Measurements from ENCODE around the gene CEP250. TPM values are rescaled to one million over a fixed set of nuclear protein-coding genes. Genes with fewer than 3 reads are reported as not detected.

The CEP250 gene
- total RNA-seq, 1 experiment from 2014 or later, result 63.6 TPM

DNA sequence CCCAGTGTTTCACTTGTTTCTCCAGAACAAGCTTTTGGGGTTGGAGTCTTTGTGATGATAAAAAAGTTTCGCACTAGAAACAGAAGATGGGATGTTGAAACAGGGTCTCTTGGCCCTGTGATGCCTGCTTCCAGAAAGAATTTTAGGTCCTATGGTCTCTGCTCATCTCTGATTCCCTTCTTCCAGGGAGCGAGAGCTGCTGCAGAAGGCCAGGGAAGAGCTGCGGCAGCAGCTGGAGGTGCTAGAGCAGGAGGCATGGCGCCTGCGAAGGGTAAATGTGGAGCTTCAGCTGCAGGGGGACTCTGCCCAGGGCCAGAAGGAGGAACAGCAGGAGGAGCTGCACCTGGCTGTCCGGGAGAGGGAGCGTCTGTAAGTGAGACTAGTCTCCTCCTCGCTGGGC, 18.3 kb downstream of the CEP250 start:
- no peaks in the 10 kb centered on the region for H4K20me1 ChIP-seq (ENCODE audit: insufficient read depth)
- H3K79me2 ChIP-seq (ENCODE audit: low read depth), result 0 out of 2 replicates have a peak, but pooled peaks cover 5% of the 10 kb centered on the region
- no peak overlapping the region for H3K4me2 ChIP-seq
- H3K27me3 ChIP-seq (ENCODE audit: insufficient read depth, low read depth), result no peaks in the 10 kb centered on the region
- ChIA-PET CTCF (no interaction called here), POLR2A (ENCODE audit: unreplicated experiment) (no interaction called here)
- no peak for DNase-seq
- no peaks in the 10 kb centered on the region for H3F3A ChIP-seq (ENCODE audit: insufficient read depth, low read depth)
- TF ChIP-seq EZH2 (IDR thresholded peaks at IDR 0.05; ENCODE audit: low read depth), result no peak
- TF ChIP-seq, protein P1, sequence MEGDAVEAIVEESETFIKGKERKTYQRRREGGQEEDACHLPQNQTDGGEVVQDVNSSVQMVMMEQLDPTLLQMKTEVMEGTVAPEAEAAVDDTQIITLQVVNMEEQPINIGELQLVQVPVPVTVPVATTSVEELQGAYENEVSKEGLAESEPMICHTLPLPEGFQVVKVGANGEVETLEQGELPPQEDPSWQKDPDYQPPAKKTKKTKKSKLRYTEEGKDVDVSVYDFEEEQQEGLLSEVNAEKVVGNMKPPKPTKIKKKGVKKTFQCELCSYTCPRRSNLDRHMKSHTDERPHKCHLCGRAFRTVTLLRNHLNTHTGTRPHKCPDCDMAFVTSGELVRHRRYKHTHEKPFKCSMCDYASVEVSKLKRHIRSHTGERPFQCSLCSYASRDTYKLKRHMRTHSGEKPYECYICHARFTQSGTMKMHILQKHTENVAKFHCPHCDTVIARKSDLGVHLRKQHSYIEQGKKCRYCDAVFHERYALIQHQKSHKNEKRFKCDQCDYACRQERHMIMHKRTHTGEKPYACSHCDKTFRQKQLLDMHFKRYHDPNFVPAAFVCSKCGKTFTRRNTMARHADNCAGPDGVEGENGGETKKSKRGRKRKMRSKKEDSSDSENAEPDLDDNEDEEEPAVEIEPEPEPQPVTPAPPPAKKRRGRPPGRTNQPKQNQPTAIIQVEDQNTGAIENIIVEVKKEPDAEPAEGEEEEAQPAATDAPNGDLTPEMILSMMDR (conservative IDR thresholded peaks at IDR 0.05), result no peak
- H3K4me1 ChIP-seq (replicated peaks; ENCODE audit: insufficient read depth), result peaks cover 12% of the 10 kb centered on the region
- BruUV-seq (replicated peaks), result no TSS peak
- H3K4me3 ChIP-seq, result no peak overlapping the region
- peaks cover 28% of the 10 kb centered on the region for H3K36me3 ChIP-seq (ENCODE audit: low read depth)
- no peaks in the 10 kb centered on the region for H3K9me3 ChIP-seq (ENCODE audit: insufficient read depth, low read depth)
- H2AFZ ChIP-seq, result no peak overlapping the region
- H3K27ac ChIP-seq, result no peak overlapping the region
- H3K9me2 ChIP-seq (ENCODE audit: insufficient read depth), result no peaks in the 10 kb centered on the region
- intact Hi-C loops (cut with micrococcal nuclease; ENCODE audit: unreplicated experiment), result no loop called here

DNA sequence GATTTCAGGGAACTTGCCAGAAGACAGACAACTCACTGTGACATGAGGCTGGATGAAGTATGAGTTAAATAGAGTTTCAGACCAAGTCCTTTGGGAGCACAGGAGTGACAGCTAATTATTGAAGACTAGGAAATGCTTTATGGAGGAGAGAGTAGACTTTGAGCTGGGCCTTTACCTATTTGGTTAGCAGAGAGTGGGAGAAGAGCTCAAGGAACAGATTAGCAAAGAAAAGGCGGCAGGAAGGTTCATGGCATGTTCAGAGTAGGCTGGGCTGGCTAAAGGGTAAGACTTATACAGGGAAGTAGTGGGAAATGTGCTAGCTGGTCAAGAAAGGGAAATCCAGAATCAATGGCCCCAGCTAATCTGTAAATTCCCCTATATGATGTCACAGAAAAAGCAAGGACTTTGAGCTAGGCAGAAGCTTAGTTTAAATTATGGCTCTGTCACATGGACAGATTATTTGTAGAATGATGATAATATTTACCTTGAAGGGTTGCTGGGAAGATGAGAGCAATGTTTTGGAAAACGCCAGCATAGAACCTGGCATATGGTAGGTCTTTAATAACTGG, 19.0 kb downstream of the CEP250 start:
- Histone ChIP-seq H3K27me3 (ENCODE audit: insufficient read depth, low read depth) (no peaks in the 10 kb centered on the region), H3K4me3 (no peak overlapping the region), H3K9me2 (ENCODE audit: insufficient read depth) (no peaks in the 10 kb centered on the region), H3K4me2 (no peak overlapping the region), H3K79me2 (ENCODE audit: low read depth) (0 out of 2 replicates have a peak, but pooled peaks cover under 1% of the 10 kb centered on the region), H3F3A (ENCODE audit: insufficient read depth, low read depth) (no peaks in the 10 kb centered on the region), H3K27ac (no peak overlapping the region), H2AFZ (no peak overlapping the region), H3K9me3 (ENCODE audit: insufficient read depth, low read depth) (no peaks in the 10 kb centered on the region), H4K20me1 (ENCODE audit: insufficient read depth) (no peaks in the 10 kb centered on the region), H3K36me3 (ENCODE audit: low read depth) (peaks cover 34% of the 10 kb centered on the region), H3K4me1 (replicated peaks; ENCODE audit: insufficient read depth) (peaks cover 5% of the 10 kb centered on the region)
- TF ChIP-seq, protein P1 (conservative IDR thresholded peaks at IDR 0.05), result no peak
- TF ChIP-seq EZH2 (IDR thresholded peaks at IDR 0.05; ENCODE audit: low read depth), result no peak
- intact Hi-C loops (cut with micrococcal nuclease; ENCODE audit: unreplicated experiment), result no loop called here
- POLR2A ChIA-PET (ENCODE audit: unreplicated experiment), result interaction anchor here (0.6 kb wide), 1 partner anchor 68 kb away, joined by 13 read pairs; the partner anchor contains the start of gene ERGIC3
- CTCF ChIA-PET, result no interaction called here
- no peak for DNase-seq
- BruUV-seq (replicated peaks), result no TSS peak

DNA sequence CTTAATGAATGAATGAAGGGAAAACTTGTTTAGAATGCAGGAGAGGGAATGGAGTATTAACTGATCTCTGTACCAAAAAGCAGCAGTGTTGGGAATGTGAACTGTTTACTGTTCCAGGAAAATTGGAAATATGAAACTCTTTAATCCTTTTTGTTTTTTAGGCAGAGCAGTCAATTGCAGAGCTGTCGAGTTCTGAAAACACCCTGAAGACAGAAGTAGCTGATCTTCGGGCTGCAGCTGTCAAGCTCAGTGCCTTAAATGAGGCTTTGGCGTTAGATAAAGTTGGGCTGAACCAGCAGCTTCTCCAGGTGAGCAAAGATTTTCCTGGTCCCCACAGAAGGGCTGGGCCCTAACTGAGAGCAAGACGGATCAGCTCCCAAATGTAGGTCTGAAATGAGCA, 20.9 kb downstream of the CEP250 start:
- no peaks in the 10 kb centered on the region for H3K79me2 ChIP-seq (ENCODE audit: low read depth)
- H3K9me3 ChIP-seq (ENCODE audit: insufficient read depth, low read depth), result no peaks in the 10 kb centered on the region
- no peaks in the 10 kb centered on the region for H3F3A ChIP-seq (ENCODE audit: insufficient read depth, low read depth)
- no peak overlapping the region for H3K27ac ChIP-seq
- H2AFZ ChIP-seq, result no peak overlapping the region
- peaks cover 34% of the 10 kb centered on the region for H3K36me3 ChIP-seq (ENCODE audit: low read depth)
- no peak overlapping the region for H3K4me3 ChIP-seq
- TF ChIP-seq EZH2 (IDR thresholded peaks at IDR 0.05; ENCODE audit: low read depth), result no peak
- TF ChIP-seq, protein P1 (conservative IDR thresholded peaks at IDR 0.05), result no peak
- no peaks in the 10 kb centered on the region for H3K27me3 ChIP-seq (ENCODE audit: insufficient read depth, low read depth)
- no peak overlapping the region for H3K4me2 ChIP-seq
- intact Hi-C loops (cut with micrococcal nuclease; ENCODE audit: unreplicated experiment), result no loop called here
- CTCF ChIA-PET, result no interaction called here
- POLR2A ChIA-PET (ENCODE audit: unreplicated experiment), result no interaction called here
- no peaks in the 10 kb centered on the region for H3K9me2 ChIP-seq (ENCODE audit: insufficient read depth)
- no peaks in the 10 kb centered on the region for H4K20me1 ChIP-seq (ENCODE audit: insufficient read depth)
- DNase-seq, result no peak
- no TSS peak for BruUV-seq (replicated peaks)
- no peaks in the 10 kb centered on the region for H3K4me1 ChIP-seq (replicated peaks; ENCODE audit: insufficient read depth)

Data from PC-9 (cell line).